Measurements from ENCODE around the gene B3GNT9.
"Not testable (repeated sequence)": the region's sequence is repeated elsewhere in the genome, so short reads cannot be mapped to it uniquely, and the experiment has no call there.

The B3GNT9 gene

GRCh38 chr16:67150047-67150832 lies 558 bp downstream of the B3GNT9 start:
- DNase-seq (ENCODE audit: low read depth), result no peak

- DNase-seq (ENCODE audit: low read depth), result no peak
Measured at GRCh38 chr16:67149276-67150046, 1.3 kb downstream of the B3GNT9 start.

- DNase-seq (ENCODE audit: low read depth), result no peak
Measured at GRCh38 chr16:67148656-67149275, 2.0 kb downstream of the B3GNT9 start.

- DNase-seq (ENCODE audit: low read depth), result no peak
Measured at GRCh38 chr16:67148221-67148620, 2.6 kb downstream of the B3GNT9 start.

- no peak for DNase-seq (ENCODE audit: low read depth)
Measured at GRCh38 chr16:67147437-67148140, 3.2 kb downstream of the B3GNT9 start.

GRCh38 chr16:67146523-67147357 lies 4.1 kb downstream of the B3GNT9 start:
- DNase-seq (ENCODE audit: low read depth), result no peak

GRCh38 chr16:67145746-67146145 lies 5.1 kb downstream of the B3GNT9 start:
- no peak for DNase-seq (ENCODE audit: low read depth)

GRCh38 chr16:67144943-67145342 lies 5.9 kb downstream of the B3GNT9 start:
- DNase-seq (ENCODE audit: low read depth), result no peak

GRCh38 chr16:67142342-67142741 lies 8.5 kb downstream of the B3GNT9 start:
- DNase-seq (ENCODE audit: low read depth), result no peak

- no peak for DNase-seq (ENCODE audit: low read depth)
Measured at GRCh38 chr16:67141391-67141790, 9.4 kb downstream of the B3GNT9 start.

GRCh38 chr16:67137605-67138004 lies 13.2 kb downstream of the B3GNT9 start:
- no peak for DNase-seq (ENCODE audit: low read depth)

- no peak for DNase-seq (ENCODE audit: low read depth)
Measured at GRCh38 chr16:67129422-67129821, 21.4 kb downstream of the B3GNT9 start.

GRCh38 chr16:67128887-67129286 lies 21.9 kb downstream of the B3GNT9 start:
- DNase-seq (ENCODE audit: low read depth), result no peak

- no peak for DNase-seq (ENCODE audit: low read depth)
Measured at GRCh38 chr16:67128417-67128816, 22.4 kb downstream of the B3GNT9 start.

GRCh38 chr16:67122799-67123198 lies 28.0 kb downstream of the B3GNT9 start:
- DNase-seq (ENCODE audit: low read depth), result not testable (repeated sequence)

- no peak for DNase-seq (ENCODE audit: low read depth)
Measured at GRCh38 chr16:67120025-67120424, 30.8 kb downstream of the B3GNT9 start.

GRCh38 chr16:67117716-67118115 lies 33.1 kb downstream of the B3GNT9 start:
- DNase-seq (ENCODE audit: low read depth), result no peak

- no peak for DNase-seq (ENCODE audit: low read depth)
Measured at GRCh38 chr16:67116388-67117311, 34.1 kb downstream of the B3GNT9 start.

GRCh38 chr16:67115639-67116038 lies 35.2 kb downstream of the B3GNT9 start:
- peak; percentile 76 for DNase-seq (ENCODE audit: low read depth)

- no peak for DNase-seq (ENCODE audit: low read depth)
Measured at GRCh38 chr16:67114793-67115192, 36.0 kb downstream of the B3GNT9 start.

Data from HS-27A (cell line).